Keratinocyte (primary cell): Measurements from ENCODE around the gene RRP1B. TPM values are rescaled to one million over a fixed set of nuclear protein-coding genes. Genes with fewer than 3 reads are reported as not detected.

Source experiments
- DNase-seq: peaks from one replicate; pipeline ENCODE4 v3.0.0-alpha.2; 2011; ENCODE audit warnings: low read depth, missing footprints, low spot score
- FAIRE-seq: peaks from 2 replicates; lab custom pipeline; 2011; peaks lifted over from hg19 to GRCh38; lab: Jason Lieb, UNC
- H2AFZ ChIP-seq: 2 replicates; pipeline ENCODE4 v1.6.0; 2012; ENCODE audit warnings: low read length, control low read depth, inconsistent platforms; ENCODE audit not compliant: control insufficient read depth
- H3K27ac ChIP-seq: 2 replicates; pipeline ENCODE4 v1.5.1; 2011; ENCODE audit warnings: low read length; ENCODE audit not compliant: control insufficient read depth, insufficient read depth
- H3K27me3 ChIP-seq: 3 replicates; pipeline ENCODE4 v1.6.0; 2011; ENCODE audit warnings: low read length; ENCODE audit not compliant: control insufficient read depth, insufficient read depth; ENCODE audit errors: extremely low read depth
- H3K36me3 ChIP-seq, 2 experiments: 2 replicates in 1 of 2; 3 replicates in 1 of 2; pipeline ENCODE4 v1.5.1; 2011; ENCODE audit warnings: low read length in 2 of 2, mild to moderate bottlenecking in 1 of 2; ENCODE audit not compliant: control insufficient read depth in 2 of 2, insufficient read depth in 2 of 2; ENCODE audit errors: extremely low read depth in 1 of 2
- H3K4me1 ChIP-seq: 3 replicates; pipeline ENCODE4 v1.5.1; 2011; ENCODE audit warnings: low read length; ENCODE audit not compliant: control insufficient read depth, insufficient read depth; ENCODE audit errors: extremely low read depth
- H3K4me2 ChIP-seq: 3 replicates; pipeline ENCODE4 v1.6.0; 2011; ENCODE audit warnings: low read depth, low read length; ENCODE audit not compliant: control insufficient read depth, insufficient read depth; ENCODE audit errors: extremely low read depth
- H3K4me3 ChIP-seq, 3 experiments: fragments of 200-600 bp in 1 of 3; sonication (generic) in 1 of 3; 2 replicates in 2 of 3; 3 replicates in 1 of 3; pipeline ENCODE4 v1.5.1; 2011 to 2016; ENCODE audit warnings: low read length in 3 of 3, mild to moderate bottlenecking in 3 of 3, control low read depth in 2 of 3, inconsistent platforms in 1 of 3, low read depth in 1 of 3, mixed read lengths in 1 of 3, mixed run types in 1 of 3, moderate library complexity in 1 of 3; ENCODE audit not compliant: control insufficient read depth in 2 of 3, insufficient read depth in 2 of 3; ENCODE audit errors: extremely low read depth in 1 of 3
- H3K79me2 ChIP-seq: 2 replicates; pipeline ENCODE4 v1.6.0; 2012; ENCODE audit warnings: low read length; ENCODE audit not compliant: control insufficient read depth, insufficient read depth
- H3K9ac ChIP-seq: 3 replicates; pipeline ENCODE4 v1.6.0; 2011; ENCODE audit warnings: low read length; ENCODE audit not compliant: control insufficient read depth, insufficient read depth; ENCODE audit errors: extremely low read depth
- H3K9me1 ChIP-seq: 3 replicates; pipeline ENCODE4 v1.6.0; 2011; ENCODE audit warnings: low read length; ENCODE audit not compliant: control insufficient read depth, insufficient read depth; ENCODE audit errors: extremely low read depth
- H3K9me3 ChIP-seq: 2 replicates; pipeline ENCODE4 v1.5.1; 2012; ENCODE audit warnings: low read depth, low read length; ENCODE audit not compliant: control insufficient read depth
- H4K20me1 ChIP-seq: 3 replicates; pipeline ENCODE4 v1.6.0; 2011; ENCODE audit warnings: low read length; ENCODE audit not compliant: control insufficient read depth, insufficient read depth; ENCODE audit errors: extremely low read depth
- EZH2 ChIP-seq: IDR thresholded peaks from one replicate; pipeline ENCODE4 v1.6.1; 2012; ENCODE audit warnings: inconsistent platforms, mild to moderate bottlenecking, low read length, moderate library complexity
- dilution Hi-C: fragments of 300-500 bp; cut with MboI; formaldehyde crosslinking; loops from one replicate; pipeline ENCODE4 v1.7.0; 2020; ENCODE audit warnings: low sequenced_read_pairs; ENCODE audit not compliant: extremely low pct_ligation_motif_present
- polyA plus RNA-seq, 5 experiments: library from polyadenylated mRNA; depleted of rRNA in 3 of 5; stranded (reverse) in 3 of 5; stranded (forward) in 1 of 5; unstranded in 1 of 5; fragments of >200 nt; gene quantifications; 1 replicate in 1 of 5; 2 replicates in 3 of 5; 3 replicates in 1 of 5; pipeline versions ENCODE4 v1.2.1 to v1.2.3, GENCODE V29; 2011 to 2012; ENCODE audit warnings: missing spikeins in 2 of 5, low read depth in 1 of 5, low replicate concordance in 1 of 5
- TF ChIP-seq, protein P1 (sequence below), 3 experiments: IDR thresholded peaks in 1 of 3; conservative IDR thresholded peaks in 1 of 3; optimal IDR thresholded peaks in 1 of 3; 2 replicates in 2 of 3; 3 replicates in 1 of 3; pipeline versions ENCODE3 to v1.5.1; 2011; ENCODE audit warnings: low read length in 3 of 3, mild to moderate bottlenecking in 3 of 3, moderate library complexity in 2 of 3, control low read depth in 1 of 3, inconsistent platforms in 1 of 3; ENCODE audit not compliant: insufficient read depth in 2 of 3; ENCODE audit errors: extremely low read depth in 1 of 3

RRP1B gene
- polyA plus RNA-seq, 1 donor (not counting 4 experiments of a cell fraction or from before 2014, with no cell fraction given) = 19.8 TPM

DNA sequence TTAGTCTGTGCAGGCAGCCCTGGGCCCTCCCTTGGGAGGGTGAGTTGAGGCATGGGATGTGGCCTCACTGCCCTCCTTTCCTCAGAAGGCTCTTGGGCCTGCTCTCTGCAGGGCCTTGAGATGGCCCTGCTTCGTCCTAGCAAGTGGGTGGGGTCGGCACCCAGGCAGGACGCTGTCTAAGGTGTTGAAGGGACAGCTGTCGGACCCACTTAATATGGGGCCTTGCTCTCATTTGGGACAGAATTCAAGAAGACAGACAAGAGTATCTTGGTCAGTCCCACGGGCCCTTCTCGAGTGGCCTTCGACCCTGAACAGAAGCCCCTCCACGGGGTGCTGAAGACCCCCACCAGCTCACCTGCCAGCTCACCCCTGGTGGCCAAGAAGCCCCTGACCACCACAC lies 33.6 kb downstream of the RRP1B start:
- TF ChIP-seq, protein P1, sequence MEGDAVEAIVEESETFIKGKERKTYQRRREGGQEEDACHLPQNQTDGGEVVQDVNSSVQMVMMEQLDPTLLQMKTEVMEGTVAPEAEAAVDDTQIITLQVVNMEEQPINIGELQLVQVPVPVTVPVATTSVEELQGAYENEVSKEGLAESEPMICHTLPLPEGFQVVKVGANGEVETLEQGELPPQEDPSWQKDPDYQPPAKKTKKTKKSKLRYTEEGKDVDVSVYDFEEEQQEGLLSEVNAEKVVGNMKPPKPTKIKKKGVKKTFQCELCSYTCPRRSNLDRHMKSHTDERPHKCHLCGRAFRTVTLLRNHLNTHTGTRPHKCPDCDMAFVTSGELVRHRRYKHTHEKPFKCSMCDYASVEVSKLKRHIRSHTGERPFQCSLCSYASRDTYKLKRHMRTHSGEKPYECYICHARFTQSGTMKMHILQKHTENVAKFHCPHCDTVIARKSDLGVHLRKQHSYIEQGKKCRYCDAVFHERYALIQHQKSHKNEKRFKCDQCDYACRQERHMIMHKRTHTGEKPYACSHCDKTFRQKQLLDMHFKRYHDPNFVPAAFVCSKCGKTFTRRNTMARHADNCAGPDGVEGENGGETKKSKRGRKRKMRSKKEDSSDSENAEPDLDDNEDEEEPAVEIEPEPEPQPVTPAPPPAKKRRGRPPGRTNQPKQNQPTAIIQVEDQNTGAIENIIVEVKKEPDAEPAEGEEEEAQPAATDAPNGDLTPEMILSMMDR (optimal IDR thresholded peaks at IDR 0.05 in 1 of 3, IDR thresholded peaks at IDR 0.05 in 1 of 3, conservative IDR thresholded peaks at IDR 0.05 in 1 of 3; ENCODE audit: extremely low read depth in 1 of 3, insufficient read depth in 2 of 3, low read length in 3 of 3) = no peak
- TF ChIP-seq EZH2 = no peak
- dilution Hi-C loops = no loop called here
- Histone ChIP-seq H4K20me1 (no peaks in the 10 kb centered on the region), H3K9me3 (no peaks in the 10 kb centered on the region), H3K79me2 (no peaks in the 10 kb centered on the region), H3K27me3 (no peaks in the 10 kb centered on the region), H3K9ac (no peak overlapping the region), H2AFZ (no peak overlapping the region), H3K9me1 (no peaks in the 10 kb centered on the region), H3K4me3 (no peak overlapping the region), H3K4me1 (no peaks in the 10 kb centered on the region), H3K27ac (no peak overlapping the region), H3K36me3 (peaks cover 30 to 40% of the 10 kb centered on the region in 2 experiments), H3K4me2 (no peak overlapping the region)
- FAIRE-seq = no peak
- DNase-seq = no peak

DNA sequence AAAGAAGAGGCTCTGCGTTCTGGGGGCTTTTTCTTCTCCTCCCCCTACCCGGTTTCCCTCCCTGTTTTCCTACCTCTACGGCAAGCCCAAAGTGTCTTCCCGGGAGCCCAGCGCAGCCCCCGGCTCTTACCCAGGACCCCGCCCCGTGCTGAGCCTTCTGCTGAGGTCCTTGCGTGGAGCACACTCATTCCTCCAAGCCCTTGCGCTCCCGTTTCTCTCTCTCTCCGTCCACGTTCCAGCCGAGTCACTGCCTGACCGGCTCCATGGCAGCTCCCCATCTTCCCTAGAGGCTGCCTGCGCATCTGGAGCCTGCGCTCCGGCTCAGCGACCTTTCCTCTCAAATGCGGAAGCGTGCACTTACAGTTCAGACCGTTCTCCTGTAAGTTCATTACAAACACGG lies 34.6 kb downstream of the RRP1B start:
- FAIRE-seq (no peak), DNase-seq (no peak)
- Histone ChIP-seq H3K4me2 (no peak overlapping the region), H3K4me3 (no peak overlapping the region), H3K79me2 (no peaks in the 10 kb centered on the region), H3K36me3 (peaks cover 27 to 38% of the 10 kb centered on the region in 2 experiments), H2AFZ (no peak overlapping the region), H4K20me1 (no peaks in the 10 kb centered on the region), H3K9me3 (no peaks in the 10 kb centered on the region), H3K4me1 (no peaks in the 10 kb centered on the region), H3K9me1 (no peaks in the 10 kb centered on the region), H3K27ac (no peak overlapping the region), H3K27me3 (no peaks in the 10 kb centered on the region), H3K9ac (no peak overlapping the region)
- dilution Hi-C loops = no loop called here
- TF ChIP-seq, protein P1 (optimal IDR thresholded peaks at IDR 0.05 in 1 of 3, IDR thresholded peaks at IDR 0.05 in 1 of 3, conservative IDR thresholded peaks at IDR 0.05 in 1 of 3; ENCODE audit: extremely low read depth in 1 of 3, insufficient read depth in 2 of 3, low read length in 3 of 3) = no peak
- TF ChIP-seq EZH2 = no peak
